H1 (cell line): ENCODE measurements around the gene NCOA5. TPM values are rescaled to one million over a fixed set of nuclear protein-coding genes. Genes with fewer than 3 reads are reported as not detected.
A peak's percentile ranks its signal among the peaks of the same experiment; 100 is the strongest.

ENCODE experiments used
- CTCF ChIA-PET: fragments of 300-600 bp; sonication (Branson Sonifier 250); formaldehyde crosslinking; loops from one replicate; lab custom pipeline; 2021; ENCODE audit not compliant: partially characterized antibody; lab: Charles Lee
- POLR2A ChIA-PET: fragments of 300-600 bp; sonication (Branson Sonifier 250); formaldehyde crosslinking; loops from one replicate; lab custom pipeline; 2021; ENCODE audit warnings: inconsistent platforms; ENCODE audit not compliant: partially characterized antibody; lab: Charles Lee
- DNase-seq, 2 experiments: peaks; one replicate each; pipeline versions ENCODE4 v3.0.0 to v3.0.0-alpha.2; 2010 to 2022; ENCODE audit warnings: low spot score in 2 of 2, low read depth in 1 of 2, mixed read lengths in 1 of 2
- FAIRE-seq: peaks from 2 replicates; lab custom pipeline; 2011; peaks lifted over from hg19 to GRCh38; lab: Jason Lieb, UNC
- H2AFZ ChIP-seq: 2 replicates; pipeline ENCODE4 v1.8.1; 2012; ENCODE audit warnings: low read length, inconsistent platforms
- H2AK5ac ChIP-seq: 2 replicates; pipeline ENCODE4 v1.6.1; 2013; ENCODE audit warnings: low read depth, low read length
- H2BK120ac ChIP-seq: replicated peaks from 2 replicates; pipeline ENCODE3; 2013; ENCODE audit warnings: low read depth, low read length, inconsistent platforms
- H2BK12ac ChIP-seq: 2 replicates; pipeline ENCODE4 v1.6.1; 2013; ENCODE audit warnings: low read depth, low read length
- H2BK15ac ChIP-seq: 2 replicates; pipeline ENCODE4 v1.6.1; 2013; ENCODE audit warnings: low read length
- H2BK20ac ChIP-seq: 2 replicates; pipeline ENCODE4 v1.6.1; 2013; ENCODE audit warnings: low read length
- H2BK5ac ChIP-seq: 2 replicates; pipeline ENCODE4 v1.6.1; 2013; ENCODE audit warnings: low read depth, low read length
- H3K14ac ChIP-seq: 2 replicates; pipeline ENCODE4 v1.6.1; 2013; ENCODE audit warnings: inconsistent platforms; ENCODE audit not compliant: insufficient read length
- H3K18ac ChIP-seq: 2 replicates; pipeline ENCODE4 v1.6.1; 2013; ENCODE audit warnings: low read length; ENCODE audit errors: extremely low read depth
- H3K23ac ChIP-seq: 2 replicates; pipeline ENCODE4 v1.6.1; 2013; ENCODE audit warnings: inconsistent platforms; ENCODE audit not compliant: insufficient read length
- H3K23me2 ChIP-seq: 2 replicates; pipeline ENCODE4 v1.6.1; 2013; ENCODE audit warnings: low read depth, low read length
- H3K27ac ChIP-seq: 2 replicates; pipeline ENCODE4 v1.6.1; 2011; ENCODE audit warnings: low read depth, low read length, inconsistent platforms
- H3K27me3 ChIP-seq, 4 experiments: replicated peaks in 1 of 4; 1 replicate in 1 of 4; 2 replicates in 3 of 4; pipeline versions ENCODE4 v1.6.1 to v1.8.1; 2011 to 2013; ENCODE audit warnings: low read length in 3 of 4, mild to moderate bottlenecking in 3 of 4, inconsistent platforms in 2 of 4, mixed read lengths in 2 of 4, moderate library complexity in 1 of 4; ENCODE audit not compliant: control insufficient read depth in 3 of 4, insufficient read depth in 3 of 4; ENCODE audit errors: extremely low read depth in 1 of 4
- H3K36me3 ChIP-seq, 4 experiments: 2 replicates each; pipeline versions ENCODE4 v1.6.1 to v1.8.1; 2011 to 2013; ENCODE audit warnings: mild to moderate bottlenecking in 4 of 4, low read length in 3 of 4, moderate library complexity in 2 of 4, control low read depth in 1 of 4, inconsistent platforms in 1 of 4; ENCODE audit not compliant: insufficient read depth in 4 of 4, control insufficient read depth in 2 of 4
- H3K4ac ChIP-seq: replicated peaks from 2 replicates; pipeline ENCODE3; 2013; ENCODE audit warnings: low read length, low read depth, mixed read lengths, inconsistent platforms; ENCODE audit not compliant: insufficient read length
- H3K4me1 ChIP-seq, 4 experiments: replicated peaks in 1 of 4; 1 replicate in 1 of 4; 2 replicates in 3 of 4; pipeline versions ENCODE4 v1.6.1 to v1.8.1; 2011 to 2013; ENCODE audit warnings: low read length in 3 of 4, inconsistent platforms in 2 of 4, mixed read lengths in 1 of 4; ENCODE audit not compliant: insufficient read depth in 4 of 4, control insufficient read depth in 3 of 4
- H3K4me2 ChIP-seq, 2 experiments: 2 replicates each; pipeline versions ENCODE4 v1.6.1 to v1.8.1; 2011 to 2013; ENCODE audit warnings: low read depth in 2 of 2, low read length in 2 of 2, control low read depth in 1 of 2, inconsistent platforms in 1 of 2, mild to moderate bottlenecking in 1 of 2; ENCODE audit not compliant: insufficient read depth in 1 of 2
- H3K4me3 ChIP-seq, 4 experiments: fragments of 200-600, 300-600 bp in 1 of 4; sonication (generic), shearing (Covaris generic), sonication (Bioruptor Twin) in 1 of 4; 2 replicates each; pipeline versions ENCODE4 v1.5.1 to v1.8.1; 2011 to 2016; ENCODE audit warnings: low read length in 4 of 4, low read depth in 3 of 4, control low read depth in 2 of 4, inconsistent platforms in 2 of 4, mild to moderate bottlenecking in 2 of 4, mixed read lengths in 1 of 4, moderate library complexity in 1 of 4; ENCODE audit not compliant: insufficient read depth in 2 of 4; ENCODE audit errors: extremely low read depth in 1 of 4
- H3K56ac ChIP-seq: replicated peaks from 2 replicates; pipeline ENCODE3; 2013; ENCODE audit warnings: low read depth, mild to moderate bottlenecking, mixed read lengths, low read length, inconsistent platforms; ENCODE audit not compliant: insufficient read length
- H3K79me1 ChIP-seq: 2 replicates; pipeline ENCODE4 v1.6.1; 2013; ENCODE audit warnings: low read depth, low read length, control low read depth
- H3K79me2 ChIP-seq, 2 experiments: 2 replicates each; pipeline versions ENCODE4 v1.6.1 to v1.8.1; 2012 to 2013; ENCODE audit warnings: low read length in 2 of 2, mild to moderate bottlenecking in 2 of 2, inconsistent platforms in 1 of 2; ENCODE audit not compliant: insufficient read depth in 2 of 2, control insufficient read depth in 1 of 2
- H3K9ac ChIP-seq, 4 experiments: replicated peaks in 1 of 4; 1 replicate in 1 of 4; 2 replicates in 3 of 4; pipeline versions ENCODE4 v1.6.1 to v1.8.1; 2011 to 2013; ENCODE audit warnings: low read depth in 3 of 4, low read length in 3 of 4, control low read depth in 2 of 4, mild to moderate bottlenecking in 2 of 4, moderate library complexity in 2 of 4, inconsistent platforms in 1 of 4; ENCODE audit errors: extremely low read depth in 1 of 4
- H3K9me3 ChIP-seq, 2 experiments: 2 replicates each; pipeline versions ENCODE4 v1.6.1 to v1.8.1; 2012 to 2013; ENCODE audit warnings: mild to moderate bottlenecking in 2 of 2, moderate library complexity in 2 of 2, control low read depth in 1 of 2, inconsistent platforms in 1 of 2, low read depth in 1 of 2, low read length in 1 of 2, mixed read lengths in 1 of 2; ENCODE audit not compliant: insufficient read depth in 2 of 2
- H4K20me1 ChIP-seq, 2 experiments: replicated peaks in 1 of 2; 2 replicates each; pipeline versions ENCODE3 to v1.8.1; 2011 to 2013; ENCODE audit warnings: inconsistent platforms in 2 of 2, low read length in 2 of 2, mild to moderate bottlenecking in 1 of 2; ENCODE audit not compliant: insufficient read depth in 2 of 2, control insufficient read depth in 1 of 2
- H4K5ac ChIP-seq: 2 replicates; pipeline ENCODE4 v1.6.1; 2013; ENCODE audit warnings: low read length, low read depth, mixed read lengths, inconsistent platforms; ENCODE audit not compliant: insufficient read length
- H4K8ac ChIP-seq: 2 replicates; pipeline ENCODE4 v1.8.0; 2013; ENCODE audit warnings: mild to moderate bottlenecking, moderate library complexity, low read length, inconsistent platforms; ENCODE audit not compliant: insufficient read depth; ENCODE audit errors: extremely low read depth
- H4K91ac ChIP-seq: replicated peaks from 2 replicates; pipeline ENCODE3; 2013; ENCODE audit warnings: low read length, mixed read lengths, inconsistent platforms; ENCODE audit not compliant: insufficient read length
- CBX8 ChIP-seq: fragments of 300-800, 300-1000 bp; sonication (generic); IDR thresholded peaks from 2 replicates; pipeline ENCODE4 v1.7.1; 2016; ENCODE audit warnings: low read depth, low read length, borderline replicate concordance
- CHD1 ChIP-seq: IDR thresholded peaks from 2 replicates; pipeline ENCODE4 v1.6.1; 2012; ENCODE audit warnings: low read depth, low read length, improper control_type of control experiment
- FOSL1 ChIP-seq: IDR thresholded peaks from 2 replicates; pipeline ENCODE4 v1.6.1; 2011; ENCODE audit warnings: mild to moderate bottlenecking, low read depth, low read length, moderate library complexity; ENCODE audit not compliant: insufficient read depth
- HDAC6 ChIP-seq: IDR thresholded peaks from one replicate; pipeline ENCODE4 v1.7.1; 2012; ENCODE audit warnings: low read depth, mild to moderate bottlenecking, inconsistent platforms, low read length, moderate library complexity
- KDM1A ChIP-seq: fragments of 200-600, 300-600 bp; sonication (generic); IDR thresholded peaks from 2 replicates; pipeline ENCODE4 v1.7.1; 2016; ENCODE audit warnings: mild to moderate bottlenecking, low read length, borderline replicate concordance
- KDM5A ChIP-seq: fragments of 200-600 bp; IDR thresholded peaks from 2 replicates; pipeline ENCODE4 v1.7.1; 2012; ENCODE audit warnings: mild to moderate bottlenecking, low read length, inconsistent platforms, mixed read lengths
- NRF1 ChIP-seq: IDR thresholded peaks from 2 replicates; pipeline ENCODE4 v1.6.1; 2011; ENCODE audit warnings: mild to moderate bottlenecking, low read depth, low read length, improper control_type of control experiment
- PHF8 ChIP-seq: fragments of 200-600 bp; sonication (generic); conservative IDR thresholded peaks from 2 replicates; pipeline ENCODE4 v1.7.1; 2012; ENCODE audit warnings: low read depth, mild to moderate bottlenecking, inconsistent platforms, low read length, moderate library complexity
- POLR2A ChIP-seq, 2 experiments: IDR thresholded peaks; 1 replicate in 1 of 2; 2 replicates in 1 of 2; pipeline ENCODE4 v1.6.1; 2011; ENCODE audit warnings: low read depth in 2 of 2, low read length in 2 of 2, mild to moderate bottlenecking in 2 of 2; ENCODE audit errors: control extremely low read depth in 1 of 2
- RBBP5 ChIP-seq: IDR thresholded peaks from 2 replicates; pipeline ENCODE4 v1.7.1; 2012; ENCODE audit warnings: low read depth, mild to moderate bottlenecking, inconsistent platforms, low read length, moderate library complexity, borderline replicate concordance
- SIRT6 ChIP-seq: IDR thresholded peaks from one replicate; pipeline ENCODE4 v1.7.1; 2012; ENCODE audit warnings: low read length, inconsistent platforms
- TBP ChIP-seq: IDR thresholded peaks from 2 replicates; pipeline ENCODE4 v1.6.1; 2011; ENCODE audit warnings: low read depth, low read length, improper control_type of control experiment
- whole genome bisulfite sequencing, 2 experiments: shearing (Covaris generic) in 1 of 2; methylation state at CpG; one replicate each; pipeline versions ENCODE4 v1.1.6 to v1.1.7; 2013 to 2015; ENCODE audit warnings: low lambda C conversion rate in 2 of 2, mixed read lengths in 2 of 2, inconsistent platforms in 1 of 2, low coverage in 1 of 2, missing lambda C conversion rate in 1 of 2; ENCODE audit not compliant: insufficient replicate concordance in 2 of 2, insufficient coverage in 1 of 2, insufficient read length in 1 of 2; ENCODE audit errors: extremely low coverage in 1 of 2, missing lambda C conversion rate in 1 of 2; 5-methylcytosine and 5-hydroxymethylcytosine counted together
- polyA plus RNA-seq, 7 experiments: library from polyadenylated mRNA; depleted of rRNA in 3 of 7; stranded (reverse) in 5 of 7; unstranded in 2 of 7; fragments of >200 nt in 5 of 7; fragments of 200-250 nt in 2 of 7; gene quantifications; 1 replicate in 5 of 7; 2 replicates in 1 of 7; 4 replicates in 1 of 7; pipeline versions ENCODE4 v1.2.1 to v1.2.3, GENCODE V29; 2011 to 2013; ENCODE audit warnings: missing spikeins in 2 of 7, mixed read lengths in 2 of 7
- total RNA-seq: library from RNA; stranded (reverse); fragmentation: NEBNext Ultra II Directional; extraction: Animal tissue kit (Norgen Biotek cat#: 25700); gene quantifications from 2 replicates; pipeline ENCODE4 v1.2.1, GENCODE V29; 2021

The NCOA5 gene
- total and polyA plus RNA-seq, 2 of the 8 experiments (the other 6 are each of a cell fraction or from before 2014, with no cell fraction given): 20.4 to 29.0 TPM

DNA sequence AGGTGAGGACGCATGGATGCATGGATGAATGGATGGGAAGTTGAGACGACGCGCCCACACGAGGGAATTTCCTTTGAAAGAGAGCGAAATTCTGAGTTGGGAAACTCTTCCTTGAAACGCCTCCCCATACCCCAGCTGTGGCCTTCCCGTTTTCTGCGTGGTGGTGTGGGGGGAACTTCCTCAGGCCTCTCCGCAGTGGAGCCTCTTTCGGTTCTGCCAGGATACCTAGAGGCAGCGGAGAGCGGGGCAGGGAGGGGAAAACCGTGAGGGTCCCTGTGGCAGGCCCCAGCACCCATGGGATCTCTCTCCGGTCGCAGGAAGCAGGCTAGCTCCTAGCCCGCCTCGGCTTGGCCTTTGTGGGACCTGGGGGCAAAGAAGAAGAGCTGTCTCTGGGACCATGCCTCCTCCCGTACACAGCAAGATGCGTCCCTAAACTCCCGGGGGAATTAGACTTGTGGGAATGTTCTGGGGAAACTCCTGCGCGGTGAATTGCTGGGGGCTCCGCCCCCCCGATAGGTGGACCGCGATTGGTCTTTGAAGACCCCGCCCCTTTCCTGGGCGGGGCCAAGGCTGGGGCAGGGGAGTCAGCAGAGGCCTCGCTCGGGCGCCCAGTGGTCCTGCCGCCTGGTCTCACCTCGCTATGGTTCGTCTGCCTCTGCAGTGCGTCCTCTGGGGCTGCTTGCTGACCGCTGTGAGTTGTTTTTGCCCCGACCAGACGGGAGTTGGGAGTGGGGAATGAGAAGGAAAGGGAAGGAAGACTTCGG, 28.1 kb upstream of the NCOA5 start, which contains the start of gene CD40:
CD40 (plus strand) TSS at position 611 of the 764 bp plus-strand sequence; CDS start at position 641, 30 bp downstream.
- no peak within 1 kb of the TSS for H3K23ac ChIP-seq
- peaks cover 0 to 8% (median 5%) of the 10 kb centered on the region in 4 experiments; a peak in 4 of 8 replicates for H3K36me3 ChIP-seq
- peaks cover 0 to 25% (median 9%) of the 10 kb centered on the region in 4 experiments; a peak in 5 of 7 replicates for H3K27me3 ChIP-seq
- H3K27ac ChIP-seq: no peak within 1 kb of the TSS
- H3K4me2 ChIP-seq: peak within 1 kb of the TSS; percentile 84 to 97
- H2BK120ac ChIP-seq: no peak within 1 kb of the TSS
- peak within 1 kb of the TSS; percentile 52; the same call in 1 of the 2 replicates for H4K8ac ChIP-seq
- FAIRE-seq (no peak), DNase-seq (peak; percentile 51 to 95)
- H3K23me2 ChIP-seq: peaks cover 8% of the 10 kb centered on the region; the same call in 1 of the 2 replicates
- H3K18ac ChIP-seq: peak within 1 kb of the TSS; percentile 93
- ChIA-PET POLR2A (interaction anchor here (1.2 to 1.9 kb wide), 5 partner anchors 9 to 29 kb away, joined by 4 to 7 read pairs (median 5); no protein-coding TSS in a partner anchor), CTCF (interaction anchor here (0.6 to 6.8 kb wide), 10 partner anchors 11 to 232 kb away, joined by 3 to 60 read pairs (median 4); no protein-coding TSS in a partner anchor)
- no peak within 1 kb of the TSS for H2BK20ac ChIP-seq
- H2BK12ac ChIP-seq: no peak within 1 kb of the TSS
- peaks cover 0 to 2% of the 10 kb centered on the region in 2 experiments; a peak in 1 of 4 replicates for H3K79me2 ChIP-seq
- peaks cover 0 to 3% (median 0%) of the 10 kb centered on the region in 4 experiments; a peak in 2 of 7 replicates for H3K4me1 ChIP-seq
- H4K5ac ChIP-seq: peak within 1 kb of the TSS; percentile 42
- no peak within 1 kb of the TSS for H3K56ac ChIP-seq
- no peak within 1 kb of the TSS for H2BK15ac ChIP-seq
- no peak within 1 kb of the TSS for H2AK5ac ChIP-seq
- H3K9me3 ChIP-seq: no peaks in the 10 kb centered on the region
- WGBS, 2 experiments: 6% methylated on average over 37 of the region's 40 CpGs; no CpG with 5 or more reads in 1 of the 2 experiments
- no peak within 1 kb of the TSS for H3K14ac ChIP-seq
- peak within 1 kb of the TSS; percentile 53 to 72 (median 64) for H3K4me3 ChIP-seq
- no peaks in the 10 kb centered on the region for H3K79me1 ChIP-seq
- no peak within 1 kb of the TSS for H4K91ac ChIP-seq
- H4K20me1 ChIP-seq: no peaks in the 10 kb centered on the region
- H3K4ac ChIP-seq: no peak within 1 kb of the TSS
- peak within 1 kb of the TSS in 1 of 4 experiments; percentile 70; a peak in 3 of 7 replicates for H3K9ac ChIP-seq
- peak within 1 kb of the TSS; percentile 87 for H2AFZ ChIP-seq
- peak within 1 kb of the TSS; percentile 75; the same call in 1 of the 2 replicates for H2BK5ac ChIP-seq
- TF ChIP-seq CHD1 (no peak), TBP (peak; percentile 74), PHF8 (peak; percentile 35; the same call in 1 of the 2 replicates), CBX8 (no peak), POLR2A (IDR thresholded peaks at IDR 0.05; ENCODE audit: control extremely low read depth in 1 of 2, low read depth in 2 of 2, low read length in 2 of 2) (peak in 1 of 2 experiments; percentile 78; a peak in 2 of 3 replicates), FOSL1 (peak; percentile 43; the same call in 1 of the 2 replicates), KDM5A (no peak), RBBP5 (no peak), HDAC6 (no peak), KDM1A (no peak), NRF1 (no peak), SIRT6 (no peak)
